Stimulated activated naive CD4-positive, alpha-beta T cell (primary cell): ENCODE data around the gene PML.

Source experiments
- DNase-seq, 6 experiments: peaks; one replicate each; lab custom pipeline; 2025; lab: John Stamatoyannopoulos, UW

Gene PML

DNA sequence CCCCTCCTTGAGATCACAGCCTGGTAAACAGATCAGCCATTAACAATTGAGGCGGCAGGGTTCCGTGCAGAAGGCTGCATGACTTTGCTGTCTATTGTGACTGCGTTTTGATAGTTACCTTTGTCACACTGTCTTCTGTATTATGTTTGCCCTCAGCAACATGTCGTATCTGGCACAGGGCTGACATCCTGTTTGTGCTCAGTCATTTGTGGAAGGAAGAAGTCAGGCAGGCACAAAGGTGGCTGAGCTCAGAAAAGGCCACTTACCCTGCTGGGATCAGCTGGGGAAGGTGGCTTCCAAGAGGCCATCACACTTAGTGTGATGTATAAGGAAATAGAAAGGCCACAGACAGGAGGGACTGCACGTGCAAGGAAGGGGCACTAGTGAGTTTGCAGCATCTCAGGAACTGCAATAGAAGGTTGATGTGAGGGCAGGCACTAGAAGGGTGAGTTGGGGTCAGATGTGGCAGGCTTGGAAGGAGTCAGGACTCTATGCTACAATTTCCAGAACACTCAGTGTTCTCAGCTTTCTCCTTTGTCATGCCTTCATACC lies 13.4 kb downstream of the PML start:
- peak in 3 of 6 experiments; percentile 24 to 40 (median 35) for DNase-seq

- DNase-seq = no peak
These were observed 14.4 kb downstream of the PML start for GRCh38 chr15:74008901-74009300.

DNA sequence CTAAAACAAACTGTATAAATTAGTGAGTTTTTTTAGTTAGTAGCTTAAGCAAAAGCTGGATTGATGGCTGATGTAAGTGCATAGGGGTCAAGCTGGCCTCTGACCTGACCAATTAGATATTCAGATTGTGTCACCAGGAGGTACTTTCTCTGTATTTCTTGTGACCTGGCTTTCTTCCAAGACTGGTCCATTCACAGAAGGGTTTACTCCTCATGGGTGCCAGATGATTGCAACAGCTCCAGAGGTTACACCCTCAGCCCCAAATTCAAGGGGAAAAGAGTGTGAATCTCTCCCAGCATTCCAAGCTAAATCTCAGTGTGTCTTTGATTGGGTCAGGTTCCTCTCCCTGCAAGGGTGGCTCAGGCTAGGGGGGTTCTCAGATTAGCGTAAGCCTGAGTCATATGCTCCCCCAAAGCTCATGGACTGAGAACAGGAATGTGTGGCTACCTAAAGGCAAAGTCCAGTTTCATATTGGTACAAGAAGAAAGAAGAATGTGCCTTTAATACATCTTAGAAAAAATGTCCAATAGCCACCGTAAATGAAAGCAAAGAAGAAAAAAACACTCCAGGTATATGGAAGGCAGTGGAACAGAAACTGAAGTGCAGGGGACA lies 16.5 kb downstream of the PML start:
- no peak for DNase-seq

GRCh38 chr15:74011610-74012009 lies 17.1 kb downstream of the PML start:
- no peak for DNase-seq

DNA sequence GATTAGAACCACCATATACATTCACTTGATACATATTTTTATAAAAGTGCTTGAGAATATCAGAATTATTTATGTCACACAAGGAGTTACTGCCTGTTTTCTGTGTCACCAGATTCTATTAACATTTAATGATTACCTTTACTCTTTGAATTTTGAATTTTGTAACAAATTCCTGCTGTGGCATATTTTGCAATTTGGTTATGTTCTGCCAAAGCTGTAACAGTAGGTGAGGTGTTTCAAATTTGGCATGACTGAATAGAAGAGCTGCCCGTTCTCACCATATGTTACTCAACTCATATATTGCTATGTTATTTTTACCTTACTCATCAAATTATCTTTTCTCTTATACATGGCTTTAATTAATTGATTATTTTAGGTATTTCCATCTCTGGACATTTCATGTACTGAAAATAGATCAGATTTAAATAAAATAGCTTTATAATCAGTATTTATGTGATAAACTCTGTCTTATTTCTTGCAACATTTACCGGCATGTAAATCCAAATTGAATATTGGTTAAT lies 18.9 kb downstream of the PML start:
- DNase-seq = no peak

GRCh38 chr15:74019734-74020133 lies 25.2 kb downstream of the PML start:
- no peak for DNase-seq

DNA sequence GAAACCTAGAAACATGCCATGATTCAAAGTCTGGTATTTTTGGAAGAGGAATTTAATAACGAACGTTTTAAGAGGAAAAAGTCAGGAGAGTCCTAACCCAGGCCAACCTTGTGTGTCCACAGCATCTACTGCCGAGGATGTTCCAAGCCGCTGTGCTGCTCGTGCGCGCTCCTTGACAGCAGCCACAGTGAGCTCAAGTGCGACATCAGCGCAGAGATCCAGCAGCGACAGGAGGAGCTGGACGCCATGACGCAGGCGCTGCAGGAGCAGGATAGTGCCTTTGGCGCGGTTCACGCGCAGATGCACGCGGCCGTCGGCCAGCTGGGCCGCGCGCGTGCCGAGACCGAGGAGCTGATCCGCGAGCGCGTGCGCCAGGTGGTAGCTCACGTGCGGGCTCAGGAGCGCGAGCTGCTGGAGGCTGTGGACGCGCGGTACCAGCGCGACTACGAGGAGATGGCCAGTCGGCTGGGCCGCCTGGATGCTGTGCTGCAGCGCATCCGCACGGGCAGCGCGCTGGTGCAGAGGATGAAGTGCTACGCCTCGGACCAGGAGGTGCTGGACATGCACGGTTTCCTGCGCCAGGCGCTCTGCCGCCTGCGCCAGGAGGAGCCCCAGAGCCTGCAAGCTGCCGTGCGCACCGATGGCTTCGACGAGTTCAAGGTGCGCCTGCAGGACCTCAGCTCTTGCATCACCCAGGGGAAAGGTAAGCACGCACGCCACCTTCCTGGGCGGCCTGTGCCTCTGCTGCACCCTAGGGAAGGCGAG lies 28.4 kb downstream of the PML start:
- DNase-seq = no peak

DNA sequence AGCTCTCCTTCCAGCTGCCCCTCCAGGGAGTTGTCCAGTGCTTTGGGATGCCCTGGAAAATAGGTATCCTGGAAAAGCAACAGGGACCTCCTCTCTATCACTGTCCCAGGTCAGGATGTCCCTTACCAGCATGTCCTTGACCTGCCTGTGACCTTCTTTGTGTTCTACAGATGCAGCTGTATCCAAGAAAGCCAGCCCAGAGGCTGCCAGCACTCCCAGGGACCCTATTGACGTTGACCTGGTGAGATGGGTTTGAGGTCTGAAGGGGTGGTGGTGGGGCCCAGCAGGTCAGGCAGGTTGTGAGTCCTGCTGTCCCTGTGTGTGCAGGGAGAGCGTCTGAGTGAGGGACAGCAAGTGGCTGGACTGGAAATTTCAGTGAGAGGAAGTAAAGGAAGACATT lies 30.2 kb downstream of the PML start:
- DNase-seq = no peak

DNA sequence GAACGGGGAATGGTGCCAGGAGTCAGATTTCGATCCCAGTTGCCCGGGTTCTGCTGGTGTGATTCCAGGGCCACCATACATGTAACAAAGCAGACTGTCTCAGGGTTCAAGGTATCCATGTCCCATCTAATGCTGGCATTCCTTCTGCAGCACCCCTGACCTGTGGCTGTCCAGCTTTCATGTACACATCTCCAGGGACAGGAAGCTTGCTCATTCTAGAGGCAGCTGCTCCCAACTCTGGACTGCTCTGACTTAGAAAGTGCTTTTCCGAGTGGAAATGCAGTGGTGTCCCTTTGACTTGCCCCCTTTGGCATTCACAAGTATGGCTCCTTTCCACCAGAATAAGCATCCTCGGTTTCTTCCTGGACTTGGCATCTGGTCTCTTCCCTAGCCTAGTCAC lies 30.9 kb downstream of the PML start:
- no peak for DNase-seq

DNA sequence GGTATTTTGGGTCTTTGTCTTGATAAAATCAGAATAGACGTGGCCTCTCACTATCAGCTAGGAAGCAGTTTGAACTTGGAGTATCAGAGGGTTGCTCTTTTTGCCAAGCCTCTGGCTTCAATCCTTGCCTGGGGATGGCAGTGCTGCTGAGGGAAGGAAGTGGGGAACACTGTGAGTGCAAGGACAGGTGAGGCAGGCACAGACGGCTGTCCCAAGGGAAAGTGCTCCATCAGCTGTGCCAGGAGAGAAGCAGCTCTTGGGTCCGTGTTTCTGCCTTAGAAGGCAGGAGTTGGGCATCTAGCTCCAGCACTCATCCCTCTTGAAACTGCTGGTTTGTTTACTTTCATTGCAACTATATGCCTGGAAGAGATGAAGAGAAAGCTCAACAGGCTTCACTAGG lies 33.2 kb downstream of the PML start:
- no peak for DNase-seq

DNA sequence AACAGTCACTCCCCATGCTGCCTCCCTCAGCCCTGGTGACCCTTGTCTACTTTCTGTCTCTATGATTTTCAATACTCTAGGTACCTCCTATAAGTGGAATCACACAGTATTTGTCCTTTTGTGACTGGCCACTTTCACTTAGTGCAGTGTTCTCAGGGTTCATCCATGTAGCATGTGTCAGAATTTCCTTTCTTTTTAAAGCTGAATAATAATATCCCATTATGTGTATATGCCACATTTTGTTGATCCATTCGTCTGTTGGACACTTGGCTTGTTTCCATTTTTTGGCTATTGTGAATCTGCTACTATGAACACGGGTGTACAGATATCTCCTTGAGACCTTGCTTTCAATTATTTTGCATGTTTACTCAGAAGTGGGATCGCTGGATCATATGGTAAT lies 34.1 kb downstream of the PML start:
- no peak for DNase-seq

GRCh38 chr15:74032046-74032445 lies 37.5 kb downstream of the PML start:
- DNase-seq = no peak

DNA sequence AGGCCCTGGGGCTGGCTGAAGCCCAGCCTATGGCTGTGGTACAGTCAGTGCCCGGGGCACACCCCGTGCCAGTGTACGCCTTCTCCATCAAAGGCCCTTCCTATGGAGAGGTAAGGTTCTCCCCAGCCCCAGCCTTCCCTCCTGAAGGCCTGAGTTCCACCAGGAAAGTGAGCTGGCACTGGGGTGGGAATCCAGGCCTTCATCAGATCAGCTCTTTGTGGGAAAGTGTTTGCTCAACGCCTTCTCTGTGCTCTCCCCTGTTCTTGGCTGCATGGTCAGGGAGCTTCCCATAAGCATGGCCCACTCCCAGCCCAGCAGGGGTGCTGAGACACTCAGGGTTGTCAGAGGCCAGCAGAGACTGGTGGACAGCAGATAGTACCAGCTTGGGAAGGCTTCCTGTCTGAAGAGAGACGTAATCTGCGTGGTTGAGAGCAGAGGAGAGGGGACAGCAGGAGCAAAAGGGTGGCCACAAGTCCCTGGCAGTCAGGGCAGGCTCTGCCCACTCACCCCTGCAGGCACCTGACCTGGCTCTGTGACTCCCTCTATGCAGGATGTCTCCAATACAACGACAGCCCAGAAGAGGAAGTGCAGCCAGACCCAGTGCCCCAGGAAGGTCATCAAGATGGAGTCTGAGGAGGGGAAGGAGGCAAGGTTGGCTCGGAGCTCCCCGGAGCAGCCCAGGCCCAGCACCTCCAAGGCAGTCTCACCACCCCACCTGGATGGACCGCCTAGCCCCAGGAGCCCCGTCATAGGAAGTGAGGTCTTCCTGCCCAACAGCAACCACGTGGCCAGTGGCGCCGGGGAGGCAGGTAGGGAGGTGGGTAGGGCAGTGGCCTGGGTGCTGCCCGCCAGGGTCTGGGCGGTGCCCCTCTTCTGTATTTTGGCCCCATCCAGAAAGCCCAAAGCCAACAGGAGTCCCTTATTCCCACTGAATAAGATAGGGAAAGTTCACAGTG lies 38.4 kb downstream of the PML start:
- no peak for DNase-seq

DNA sequence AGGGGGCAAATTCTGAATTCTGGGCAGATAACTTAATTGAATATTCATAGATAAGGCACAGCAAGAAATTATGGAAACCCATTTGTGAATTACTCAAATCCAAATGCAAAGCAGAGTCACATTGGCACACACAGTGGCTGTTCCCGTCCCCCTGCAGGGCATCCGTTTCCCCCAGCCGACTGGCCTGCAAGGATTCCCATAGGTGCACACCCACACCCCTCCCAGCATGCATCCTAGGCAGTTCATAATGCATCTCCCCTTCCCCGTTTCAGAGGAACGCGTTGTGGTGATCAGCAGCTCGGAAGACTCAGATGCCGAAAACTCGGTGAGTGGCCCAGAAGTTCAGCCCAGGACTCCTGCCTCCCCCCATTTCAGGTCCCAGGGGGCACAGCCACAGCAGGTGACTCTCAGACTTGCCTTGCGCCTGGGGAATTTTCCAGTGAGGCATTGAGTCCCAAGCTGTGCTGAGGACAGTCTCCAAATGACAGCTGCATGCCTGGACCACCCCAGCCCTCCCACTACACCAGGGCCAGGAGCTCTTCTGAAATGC lies 39.8 kb downstream of the PML start:
- no peak for DNase-seq

DNA sequence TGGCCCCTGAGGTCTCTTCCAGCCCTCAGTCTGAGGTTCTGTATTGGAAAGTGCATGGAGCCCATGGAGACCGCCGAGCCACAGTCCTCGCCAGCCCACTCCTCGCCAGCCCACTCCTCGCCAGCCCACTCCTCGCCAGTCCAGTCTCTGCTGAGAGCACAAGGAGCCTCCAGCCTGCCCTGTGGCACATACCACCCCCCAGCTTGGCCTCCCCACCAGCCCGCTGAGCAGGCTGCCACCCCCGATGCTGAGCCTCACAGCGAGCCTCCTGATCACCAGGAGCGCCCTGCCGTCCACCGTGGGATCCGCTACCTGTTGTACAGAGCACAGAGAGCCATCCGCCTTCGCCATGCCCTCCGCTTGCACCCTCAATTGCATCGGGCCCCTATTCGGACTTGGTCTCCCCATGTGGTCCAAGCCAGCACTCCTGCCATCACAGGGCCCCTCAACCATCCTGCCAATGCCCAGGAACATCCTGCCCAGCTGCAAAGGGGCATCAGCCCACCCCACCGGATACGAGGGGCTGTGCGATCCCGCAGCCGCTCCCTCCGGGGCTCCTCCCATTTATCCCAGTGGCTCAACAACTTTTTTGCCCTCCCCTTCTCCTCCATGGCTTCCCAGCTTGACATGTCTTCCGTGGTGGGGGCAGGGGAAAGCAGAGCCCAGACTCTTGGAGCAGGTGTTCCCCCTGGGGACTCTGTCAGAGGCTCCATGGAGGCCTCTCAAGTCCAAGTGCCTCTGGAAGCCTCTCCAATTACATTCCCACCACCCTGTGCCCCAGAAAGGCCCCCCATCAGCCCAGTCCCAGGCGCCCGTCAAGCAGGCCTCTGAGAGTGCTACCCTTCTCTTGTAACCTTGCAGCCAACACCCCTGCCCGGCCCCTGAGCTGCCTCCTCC lies 40.9 kb downstream of the PML start:
- DNase-seq = no peak

DNA sequence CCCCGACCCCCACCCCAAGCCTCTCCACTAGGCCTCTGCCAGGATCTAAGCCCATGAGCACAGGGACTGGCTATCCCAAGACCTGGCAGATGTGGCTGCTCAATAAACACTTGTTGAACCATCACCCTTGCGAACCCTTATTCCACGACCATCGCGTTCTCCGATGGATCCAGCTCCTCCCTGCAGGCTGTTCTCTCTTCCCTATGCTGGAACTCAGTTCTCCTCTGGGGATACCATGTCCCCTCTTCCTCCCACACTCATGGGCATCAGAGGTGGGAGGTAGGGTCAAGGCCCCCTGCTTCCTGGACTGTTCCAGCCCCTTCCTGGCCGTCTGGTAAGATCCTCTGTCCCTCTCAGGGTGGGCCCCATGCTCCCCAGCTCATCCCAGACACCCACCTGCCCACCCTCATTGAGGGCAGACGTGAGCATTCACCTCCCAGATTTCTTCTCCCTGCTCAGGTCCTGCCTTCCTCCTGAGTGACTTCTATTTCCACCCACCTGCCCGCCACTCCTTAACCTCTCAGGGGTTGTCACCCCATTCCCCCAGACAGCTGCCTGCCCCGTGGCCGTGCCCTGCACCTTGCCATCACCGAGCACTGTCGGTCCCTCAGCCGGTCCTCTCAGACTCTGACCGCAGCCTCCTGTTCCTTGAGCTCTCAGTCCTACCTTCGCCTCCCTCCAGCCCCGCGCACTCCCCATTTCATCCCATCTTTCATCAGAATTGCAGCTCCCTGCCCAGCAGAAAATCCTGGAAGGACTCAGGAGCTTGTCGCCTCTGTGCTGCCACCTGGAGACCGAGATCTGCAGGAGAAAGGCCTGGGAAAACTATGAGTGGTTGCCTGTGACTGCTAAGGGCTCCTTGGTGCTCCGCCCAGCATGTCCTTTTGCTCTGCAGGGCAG lies 42.0 kb downstream of the PML start:
- DNase-seq = no peak

GRCh38 chr15:74037171-74038117 lies 42.9 kb downstream of the PML start:
- no peak for DNase-seq
